ENCODE data around the gene LCNL1.

LCNL1 gene

GRCh38 chr9:136945333-136946227 is 37.2 kb upstream of the LCNL1 start:
- Histone ChIP-seq H3K36me3 (peaks cover 28% of the 10 kb centered on the region), H3K9me3 (no peaks in the 10 kb centered on the region), H3K27ac (no peak overlapping the region), H3K4me3 (ENCODE audit: low read depth in 1 of 2, low read length in 1 of 2) (no peak overlapping the region), H3K27me3 (no peaks in the 10 kb centered on the region), H3K4me1 (ENCODE audit: control insufficient read depth in 1 of 2, insufficient read depth in 1 of 2, low read depth in 1 of 2, low read length in 1 of 2) (peaks cover 28 to 32% of the 10 kb centered on the region in 2 experiments)
- no peak for TF ChIP-seq CTCF (IDR thresholded peaks at IDR 0.05)

GRCh38 chr9:136946228-136947027 is 36.4 kb upstream of the LCNL1 start:
- H3K36me3 ChIP-seq, result peaks cover 19% of the 10 kb centered on the region
- peaks cover 29 to 33% of the 10 kb centered on the region in 2 experiments for H3K4me1 ChIP-seq (ENCODE audit: control insufficient read depth in 1 of 2, insufficient read depth in 1 of 2, low read depth in 1 of 2, low read length in 1 of 2)
- no peaks in the 10 kb centered on the region for H3K9me3 ChIP-seq
- H3K4me3 ChIP-seq (ENCODE audit: low read depth in 1 of 2, low read length in 1 of 2), result no peak overlapping the region
- no peak overlapping the region for H3K27ac ChIP-seq
- H3K27me3 ChIP-seq, result no peaks in the 10 kb centered on the region
- TF ChIP-seq CTCF (IDR thresholded peaks at IDR 0.05), result no peak

- Histone ChIP-seq H3K36me3 (peaks cover 11% of the 10 kb centered on the region), H3K4me1 (ENCODE audit: control insufficient read depth in 1 of 2, insufficient read depth in 1 of 2, low read depth in 1 of 2, low read length in 1 of 2) (peaks cover 29 to 33% of the 10 kb centered on the region in 2 experiments), H3K9me3 (no peaks in the 10 kb centered on the region), H3K27me3 (no peaks in the 10 kb centered on the region), H3K27ac (no peak overlapping the region), H3K4me3 (ENCODE audit: low read depth in 1 of 2, low read length in 1 of 2) (no peak overlapping the region)
- no peak for TF ChIP-seq CTCF (IDR thresholded peaks at IDR 0.05)
Measured at GRCh38 chr9:136947028-136947891, 35.5 kb upstream of the LCNL1 start.

- H3K36me3 ChIP-seq, result peaks cover 3% of the 10 kb centered on the region
- H3K9me3 ChIP-seq, result no peaks in the 10 kb centered on the region
- H3K4me1 ChIP-seq (ENCODE audit: control insufficient read depth in 1 of 2, insufficient read depth in 1 of 2, low read depth in 1 of 2, low read length in 1 of 2), result peaks cover 25 to 31% of the 10 kb centered on the region in 2 experiments
- no peaks in the 10 kb centered on the region for H3K27me3 ChIP-seq
- no peak for TF ChIP-seq CTCF (IDR thresholded peaks at IDR 0.05)
- H3K27ac ChIP-seq, result no peak overlapping the region
- H3K4me3 ChIP-seq (ENCODE audit: low read depth in 1 of 2, low read length in 1 of 2), result no peak overlapping the region
Measured at GRCh38 chr9:136947955-136948510, 34.8 kb upstream of the LCNL1 start.
